OCI-LY3 (cell line): ENCODE data around the gene TCEA2.

ENCODE experiments used
- EZH2phosphoT487 ChIP-seq: fragments of 200-600 bp; shearing (Covaris generic); IDR thresholded peaks from 2 replicates; pipeline ENCODE4 v1.6.1; 2018; ENCODE audit warnings: antibody characterized with exemption, mixed run types, low read depth
- TF ChIP-seq, protein P1 (sequence below): fragments of 200-600, 300-600 bp; sonication (generic); IDR thresholded peaks from 2 replicates; pipeline ENCODE4 v1.5.1; 2014; ENCODE audit warnings: antibody characterized with exemption, low read length, low read depth

DNA sequence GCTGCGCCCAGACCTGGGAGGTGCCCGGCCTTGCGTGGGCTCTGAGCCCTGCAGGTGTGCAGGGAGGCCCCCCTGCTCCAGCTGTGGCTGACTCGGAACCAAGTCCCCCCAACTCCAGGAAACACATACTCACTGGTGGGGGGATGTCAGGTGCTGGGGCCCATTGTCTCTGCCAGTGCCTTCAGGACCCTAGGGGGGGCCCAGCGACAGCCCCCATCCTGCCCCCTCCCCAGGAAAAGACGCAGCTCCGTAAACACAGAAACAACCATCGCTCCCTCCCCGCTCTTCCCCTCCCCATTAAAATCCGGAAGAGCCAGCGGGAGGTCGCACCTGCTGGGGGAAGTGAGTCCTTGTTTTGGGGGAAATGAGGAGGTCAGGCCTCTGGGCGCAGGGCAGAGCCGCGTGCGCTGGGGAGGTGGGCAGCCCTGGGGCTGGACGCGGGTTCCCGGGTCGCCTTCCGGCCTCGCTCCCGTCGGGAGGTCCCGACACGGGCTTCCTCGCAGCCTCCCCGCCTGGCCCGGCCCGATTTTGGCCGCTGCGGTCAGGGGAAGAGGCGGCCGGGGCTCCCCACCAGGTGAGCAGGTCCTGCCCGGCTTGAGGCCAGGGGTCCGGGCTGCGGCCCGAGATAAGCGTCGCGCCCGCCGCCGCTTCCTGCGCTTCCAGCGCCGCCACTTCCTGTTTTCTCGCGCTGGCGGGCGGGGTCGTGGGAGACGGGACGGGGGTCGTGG is 20.8 kb upstream of the TCEA2 start:
- TF ChIP-seq, protein P1, sequence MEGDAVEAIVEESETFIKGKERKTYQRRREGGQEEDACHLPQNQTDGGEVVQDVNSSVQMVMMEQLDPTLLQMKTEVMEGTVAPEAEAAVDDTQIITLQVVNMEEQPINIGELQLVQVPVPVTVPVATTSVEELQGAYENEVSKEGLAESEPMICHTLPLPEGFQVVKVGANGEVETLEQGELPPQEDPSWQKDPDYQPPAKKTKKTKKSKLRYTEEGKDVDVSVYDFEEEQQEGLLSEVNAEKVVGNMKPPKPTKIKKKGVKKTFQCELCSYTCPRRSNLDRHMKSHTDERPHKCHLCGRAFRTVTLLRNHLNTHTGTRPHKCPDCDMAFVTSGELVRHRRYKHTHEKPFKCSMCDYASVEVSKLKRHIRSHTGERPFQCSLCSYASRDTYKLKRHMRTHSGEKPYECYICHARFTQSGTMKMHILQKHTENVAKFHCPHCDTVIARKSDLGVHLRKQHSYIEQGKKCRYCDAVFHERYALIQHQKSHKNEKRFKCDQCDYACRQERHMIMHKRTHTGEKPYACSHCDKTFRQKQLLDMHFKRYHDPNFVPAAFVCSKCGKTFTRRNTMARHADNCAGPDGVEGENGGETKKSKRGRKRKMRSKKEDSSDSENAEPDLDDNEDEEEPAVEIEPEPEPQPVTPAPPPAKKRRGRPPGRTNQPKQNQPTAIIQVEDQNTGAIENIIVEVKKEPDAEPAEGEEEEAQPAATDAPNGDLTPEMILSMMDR: no peak
- no peak for TF ChIP-seq EZH2phosphoT487
